Stimulated activated CD4-positive, alpha-beta T cell treated with anti-CD3 and anti-CD28 coated beads, Interleukin-1b, Interleukin-23, amount 100 ng/mL, for 48 hours (primary cell): ENCODE measurements around the gene PCGF3.
A peak's percentile ranks its signal among the peaks of the same experiment; 100 is the strongest.

ENCODE experiments used
- DNase-seq: peaks from one replicate; pipeline ENCODE4 v3.0.0-alpha.2; 2020

The PCGF3 gene, protein sequence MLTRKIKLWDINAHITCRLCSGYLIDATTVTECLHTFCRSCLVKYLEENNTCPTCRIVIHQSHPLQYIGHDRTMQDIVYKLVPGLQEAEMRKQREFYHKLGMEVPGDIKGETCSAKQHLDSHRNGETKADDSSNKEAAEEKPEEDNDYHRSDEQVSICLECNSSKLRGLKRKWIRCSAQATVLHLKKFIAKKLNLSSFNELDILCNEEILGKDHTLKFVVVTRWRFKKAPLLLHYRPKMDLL

DNA sequence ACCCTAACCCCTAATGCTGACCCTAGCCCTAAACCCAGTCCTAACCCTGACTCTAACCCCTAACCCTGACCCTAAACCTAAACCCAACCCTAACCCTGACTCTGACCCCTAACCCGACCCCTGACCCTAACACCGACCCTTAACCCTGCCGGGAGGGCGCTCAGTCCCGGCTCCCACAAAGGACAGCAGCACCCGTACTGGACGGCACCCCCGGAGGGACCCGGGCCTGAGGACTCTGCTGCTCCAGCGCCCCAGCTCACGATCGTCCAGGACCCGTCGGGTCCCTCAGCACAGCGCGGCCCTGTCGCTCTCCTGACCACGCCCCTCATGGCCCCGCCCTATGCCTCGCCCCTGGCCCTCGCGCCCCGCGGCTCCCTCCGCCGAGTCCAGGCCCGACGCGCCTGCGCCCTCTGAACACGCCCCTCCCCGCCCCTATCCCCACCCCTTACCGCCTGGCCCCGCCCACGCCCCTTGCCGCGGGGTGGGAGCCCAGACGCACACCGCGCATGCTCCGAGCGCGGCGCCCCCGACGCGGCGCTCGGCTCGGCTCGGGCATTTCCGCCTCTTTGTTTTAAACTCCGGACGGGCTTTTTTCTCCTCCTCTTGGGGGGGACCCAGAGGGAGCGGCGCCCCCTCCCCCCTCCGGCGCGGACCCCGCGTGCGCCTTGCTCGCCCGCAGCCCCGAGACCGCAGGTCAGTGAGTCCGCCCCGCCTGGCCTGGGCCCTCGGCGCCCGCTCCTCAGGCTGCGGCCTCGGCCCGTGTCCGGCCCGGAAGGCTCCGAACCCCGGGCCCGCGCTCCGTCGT lies at the start of gene PCGF3:
Gene PCGF3, plus strand, starts transcription at position 555 of the 805 bp plus-strand sequence. CDS start 27,849 bp downstream, outside the sequence.
- DNase-seq, result peak; percentile 98

GRCh38 chr4:656436-657337 lies 48.9 kb upstream of the PCGF3 start:
- no peak for DNase-seq

DNA sequence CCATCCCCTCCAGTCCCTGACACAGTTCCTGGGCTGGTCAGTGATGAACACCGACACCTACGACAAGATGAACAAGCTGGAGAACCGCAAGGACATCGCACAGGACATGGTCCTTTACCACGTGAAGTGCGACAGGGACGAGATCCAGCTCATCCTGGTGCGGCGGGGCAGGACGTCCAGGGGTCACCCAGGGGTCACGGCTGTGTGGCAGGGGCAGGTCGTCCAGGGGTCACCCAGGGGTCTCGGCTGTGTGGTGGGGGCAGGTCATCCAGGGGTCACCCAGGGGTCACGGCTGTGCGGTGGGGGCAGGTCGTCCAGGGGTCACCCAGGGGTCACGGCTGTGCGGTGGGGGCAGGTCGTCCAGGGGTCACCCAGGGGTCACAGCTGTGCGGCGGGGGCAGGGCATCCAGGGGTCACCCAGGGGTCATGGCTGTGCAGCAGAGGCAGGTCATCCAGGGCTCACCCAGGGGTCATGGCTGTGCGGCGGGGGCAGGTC lies 48.2 kb upstream of the PCGF3 start:
- DNase-seq, result no peak

GRCh38 chr4:657834-658667 lies 47.6 kb upstream of the PCGF3 start:
- no peak for DNase-seq

- no peak for DNase-seq
Observed at GRCh38 chr4:658681-659667, 46.7 kb upstream of the PCGF3 start.

DNA sequence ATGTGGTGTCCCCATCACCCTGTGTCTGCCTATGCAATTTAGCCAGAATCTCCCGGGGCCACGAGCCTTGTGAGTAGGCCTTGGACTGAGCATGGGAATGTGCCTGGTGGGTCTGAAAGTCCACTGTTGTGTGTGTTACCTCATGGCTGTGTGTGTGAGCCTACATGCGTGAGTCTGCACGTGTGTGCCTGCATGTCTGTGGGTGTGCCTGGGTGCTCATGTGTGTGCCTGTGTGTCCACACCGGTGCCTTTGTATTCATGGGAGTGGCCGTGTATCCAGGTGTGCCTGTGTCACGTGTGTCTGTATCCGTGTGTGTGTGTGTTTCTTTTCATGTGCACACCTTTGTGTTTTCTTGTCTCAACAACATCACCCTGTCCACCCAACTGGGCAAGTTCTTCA lies 45.8 kb upstream of the PCGF3 start:
- no peak for DNase-seq

- DNase-seq, result no peak
Observed at GRCh38 chr4:660401-660800, 45.2 kb upstream of the PCGF3 start.

DNA sequence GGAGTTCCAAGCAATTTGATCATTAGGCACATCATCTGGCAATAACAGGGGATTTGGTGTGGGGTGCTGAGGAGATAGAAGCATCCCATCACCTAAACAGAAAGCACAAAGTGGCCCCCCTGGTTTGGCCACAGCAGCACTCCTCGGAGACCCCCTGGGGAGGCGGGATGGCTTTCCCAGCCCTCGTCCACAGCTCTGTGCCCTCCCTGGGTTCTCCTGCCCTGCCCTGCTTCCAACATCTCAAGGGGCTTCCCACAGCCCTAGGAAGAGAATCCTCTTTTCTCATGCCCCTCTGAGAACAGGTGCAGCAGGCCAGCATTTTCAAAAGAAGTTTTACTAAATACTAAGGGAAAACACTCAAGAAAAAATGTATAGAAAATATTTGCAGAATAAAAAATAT lies 44.4 kb upstream of the PCGF3 start:
- DNase-seq, result no peak

GRCh38 chr4:661881-662761 lies 43.5 kb upstream of the PCGF3 start:
- peak; percentile 1 for DNase-seq

DNA sequence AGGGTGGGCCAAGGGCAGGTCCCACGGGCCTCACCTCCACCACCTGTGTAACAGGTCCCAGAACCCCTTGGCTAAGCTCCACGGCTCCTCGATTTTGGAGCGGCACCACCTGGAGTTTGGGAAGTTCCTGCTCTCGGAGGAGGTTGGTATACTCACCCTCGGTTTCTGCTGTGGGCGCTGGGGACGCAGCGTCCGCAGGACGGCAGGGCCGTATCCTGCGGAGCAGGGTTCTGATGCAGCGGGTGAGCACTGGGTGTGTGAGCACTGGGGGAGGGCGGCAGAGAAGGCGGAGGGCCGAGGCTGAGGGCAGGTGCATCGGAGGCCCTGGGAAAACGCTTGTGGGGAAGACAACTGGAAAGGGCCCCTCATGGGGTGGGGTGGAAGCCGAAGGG lies 42.6 kb upstream of the PCGF3 start:
- peak; percentile 1 for DNase-seq

DNA sequence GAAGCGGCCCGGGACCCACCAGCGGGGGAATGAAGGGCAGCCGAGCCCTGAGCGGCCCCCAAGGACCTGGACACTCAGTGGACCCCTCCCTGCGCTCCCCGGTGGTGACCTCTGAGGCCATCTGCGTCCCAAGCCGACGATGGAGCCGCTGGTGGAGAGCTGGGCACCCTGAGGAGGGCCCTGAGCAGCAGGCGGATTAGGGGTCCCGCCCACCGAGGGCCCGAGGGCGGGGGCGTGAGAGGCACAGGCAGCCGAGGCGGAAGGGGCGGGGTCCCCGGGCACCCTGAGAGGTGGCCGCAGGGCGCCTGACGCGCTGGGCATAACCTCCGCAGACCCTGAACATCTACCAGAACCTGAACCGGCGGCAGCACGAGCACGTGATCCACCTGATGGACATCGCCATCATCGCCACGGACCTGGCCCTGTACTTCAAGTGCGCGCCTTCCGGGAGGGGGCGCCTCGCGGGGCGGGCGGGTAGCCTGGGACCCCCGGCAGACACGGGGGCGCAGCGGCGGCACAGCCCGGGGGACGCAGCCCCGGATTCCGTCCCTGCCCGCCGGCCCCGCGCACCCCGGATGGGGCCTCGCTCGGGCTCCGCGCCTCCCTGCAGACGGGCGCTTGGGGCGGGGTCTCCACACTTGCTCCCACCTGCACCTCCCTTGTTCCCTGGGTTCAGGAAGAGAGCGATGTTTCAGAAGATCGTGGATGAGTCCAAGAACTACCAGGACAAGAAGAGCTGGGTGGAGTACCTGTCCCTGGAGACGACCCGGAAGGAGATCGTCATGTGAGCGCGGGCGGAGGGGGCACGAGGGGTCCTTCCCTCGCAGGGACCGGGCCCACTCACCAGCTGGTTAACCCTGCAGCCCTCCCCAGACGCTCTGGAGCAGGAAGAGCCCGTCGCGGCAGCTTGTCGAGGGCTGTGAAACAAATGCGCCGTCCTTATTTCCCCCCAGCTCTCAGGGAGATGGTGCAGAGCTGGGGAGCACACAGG lies 41.9 kb upstream of the PCGF3 start:
- peak; percentile 76 for DNase-seq

- DNase-seq, result peak; percentile 1
Observed at GRCh38 chr4:664713-665231, 40.9 kb upstream of the PCGF3 start.

DNA sequence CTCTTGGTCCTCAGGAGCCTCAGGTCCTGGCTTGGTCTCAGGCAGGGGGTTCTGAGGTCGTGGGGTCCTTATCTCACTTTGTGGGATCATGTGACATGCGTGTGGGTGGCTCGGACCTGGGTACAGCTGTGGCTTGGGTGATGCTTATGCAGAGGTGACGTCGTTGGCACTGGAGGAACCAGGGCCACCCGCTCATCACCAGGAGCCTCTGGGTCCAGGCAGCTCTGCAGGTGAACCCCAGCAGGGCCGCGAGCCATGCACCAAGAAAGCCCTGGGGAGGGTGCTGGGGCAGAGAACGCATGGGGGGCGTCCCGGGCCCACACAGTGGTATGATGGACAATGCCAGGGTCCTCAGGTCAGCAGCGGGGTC lies 40.3 kb upstream of the PCGF3 start:
- no peak for DNase-seq

GRCh38 chr4:665751-666435 lies 39.7 kb upstream of the PCGF3 start:
- no peak for DNase-seq

DNA sequence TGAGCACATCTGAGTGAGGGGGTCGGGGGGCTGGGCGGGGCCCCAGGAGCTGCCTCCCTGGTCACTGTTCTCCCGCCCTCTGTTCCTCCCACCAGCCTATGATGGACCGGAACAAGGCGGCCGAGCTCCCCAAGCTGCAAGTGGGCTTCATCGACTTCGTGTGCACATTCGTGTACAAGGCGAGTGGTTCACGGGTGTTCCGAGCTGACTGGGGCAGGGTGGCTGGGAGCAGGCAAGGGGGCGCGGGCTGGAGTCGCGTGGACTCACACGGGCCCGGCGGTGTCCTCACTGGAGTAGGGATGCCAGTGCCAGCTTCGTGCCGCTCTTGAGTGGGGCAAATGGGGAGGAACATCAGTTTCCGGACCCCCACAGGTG lies 39.2 kb upstream of the PCGF3 start:
- DNase-seq, result no peak

- DNase-seq, result no peak
Observed at GRCh38 chr4:666822-667544, 38.6 kb upstream of the PCGF3 start.

GRCh38 chr4:667545-667925 lies 38.1 kb upstream of the PCGF3 start:
- DNase-seq, result no peak
